ENCODE results near the gene NT5C3A. TPM values are rescaled to one million over a fixed set of nuclear protein-coding genes. Genes with fewer than 3 reads are reported as not detected.
A peak's percentile ranks its signal among the peaks of the same experiment; 100 is the strongest.

NT5C3A gene
- total and polyA plus RNA-seq, 2 of the 13 experiments (the other 11 are each of a cell fraction or from before 2014, with no cell fraction given), result 16.9 to 34.0 TPM

GRCh38 chr7:33062023-33062781, at the start of gene NT5C3A (continued):
- no peak for TF ChIP-seq REST (IDR thresholded peaks at IDR 0.05; ENCODE audit: borderline replicate concordance in 1 of 2, low read depth in 1 of 2, low read length in 2 of 2)
- TF ChIP-seq DMAP1 (CRISPR knock-in tag; IDR thresholded peaks at IDR 0.05), result peak; percentile 83
- TF ChIP-seq ATF2 (CRISPR knock-in tag; IDR thresholded peaks at IDR 0.05), result no peak
- peak; percentile 39; the same call in 1 of the 2 replicates for TF ChIP-seq ZNF740 (CRISPR knock-in tag; IDR thresholded peaks at IDR 0.05)
- TF ChIP-seq ZNF33B (CRISPR knock-in tag; IDR thresholded peaks at IDR 0.05), result no peak; the same call in 1 of the 2 replicates
- no peak for TF ChIP-seq SMARCE1 (IDR thresholded peaks at IDR 0.05; ENCODE audit: borderline replicate concordance)
- peak; percentile 94 for TF ChIP-seq KMT2A (CRISPR knock-in tag; IDR thresholded peaks at IDR 0.05)
- no peak for TF ChIP-seq CREBL2 (CRISPR knock-in tag; IDR thresholded peaks at IDR 0.05; ENCODE audit: borderline replicate concordance)
- no peak; the same call in 1 of the 2 replicates for TF ChIP-seq CBX5 (CRISPR knock-in tag; IDR thresholded peaks at IDR 0.05; ENCODE audit: borderline replicate concordance)
- no peak for TF ChIP-seq BRCA1 (CRISPR knock-in tag; IDR thresholded peaks at IDR 0.05)
- TF ChIP-seq ZNF616 (CRISPR knock-in tag; IDR thresholded peaks at IDR 0.05; ENCODE audit: low read depth), result no peak; the same call in 1 of the 2 replicates
- TF ChIP-seq HNRNPK (IDR thresholded peaks at IDR 0.05; ENCODE audit: low read depth, low read length, poor library complexity, severe bottlenecking), result no peak
- no peak for TF ChIP-seq MLLT10 (CRISPR knock-in tag; IDR thresholded peaks at IDR 0.05)
- no peak for TF ChIP-seq ZNF609 (CRISPR knock-in tag; IDR thresholded peaks at IDR 0.05; ENCODE audit: borderline replicate concordance)
- TF ChIP-seq CC2D1A (CRISPR knock-in tag; IDR thresholded peaks at IDR 0.05), result no peak
- no peak for TF ChIP-seq SMC3 (IDR thresholded peaks at IDR 0.05; ENCODE audit: low read length)
- no peak for TF ChIP-seq BRD4 (CRISPR knock-in tag; IDR thresholded peaks at IDR 0.05)
- TF ChIP-seq ETV6 (CRISPR knock-in tag; conservative IDR thresholded peaks at IDR 0.05), result peak; percentile 73; the same call in 1 of the 2 replicates
- TF ChIP-seq ELF4 (CRISPR knock-in tag; IDR thresholded peaks at IDR 0.05; ENCODE audit: borderline replicate concordance), result no peak
- TF ChIP-seq PITX1 (CRISPR knock-in tag; IDR thresholded peaks at IDR 0.05), result no peak

Data from HepG2 (cell line).